ENCODE results near the gene HRG. TPM values are rescaled to one million over a fixed set of nuclear protein-coding genes. Genes with fewer than 3 reads are reported as not detected.

Gene HRG
- total RNA-seq, 4 donors from 2014 or later = 0.46 to 1.1 TPM; not detected in 2

GRCh38 chr3:186713499-186713898 is 47.7 kb downstream of the HRG start:
- no peaks in the 10 kb centered on the region for H3K4me1 ChIP-seq
- no peak for DNase-seq
- in situ Hi-C loops (cut with MboI; ENCODE audit: low sequenced_read_pairs in 4 of 4) (no loop called here), intact Hi-C loops (cut with DNase I; ENCODE audit: low total_unique reads) (no loop called here)
- H3K9me3 ChIP-seq = no peaks in the 10 kb centered on the region
- no peak for ATAC-seq
- no peaks in the 10 kb centered on the region for H3K27me3 ChIP-seq
- no peak for TF ChIP-seq POLR2A (IDR thresholded peaks at IDR 0.05)
- no peak for TF ChIP-seq CTCF (IDR thresholded peaks at IDR 0.05 in 4 of 5, conservative IDR thresholded peaks at IDR 0.05 in 1 of 5)
- H3K36me3 ChIP-seq = no peaks in the 10 kb centered on the region
- no peak overlapping the region for H3K4me3 ChIP-seq
- no peak overlapping the region for H3K27ac ChIP-seq

- intact Hi-C loops (cut with DNase I; ENCODE audit: low total_unique reads) = no loop called here
- Histone ChIP-seq H3K9me3 (no peaks in the 10 kb centered on the region), H3K4me3 (no peak within 1 kb of the TSS), H3K27me3 (no peaks in the 10 kb centered on the region), H3K4me1 (no peaks in the 10 kb centered on the region), H3K27ac (no peak within 1 kb of the TSS), H3K36me3 (no peaks in the 10 kb centered on the region)
- in situ Hi-C loops (cut with MboI; ENCODE audit: low sequenced_read_pairs in 4 of 4) = no loop called here
- DNase-seq (no peak), ATAC-seq (no peak)
- TF ChIP-seq POLR2A (IDR thresholded peaks at IDR 0.05) (no peak), CTCF (IDR thresholded peaks at IDR 0.05 in 4 of 5, conservative IDR thresholded peaks at IDR 0.05 in 1 of 5) (no peak)
These were observed 51.2 kb downstream of the HRG start, which contains the start of gene KNG1 for GRCh38 chr3:186717039-186717457. TSS of gene KNG1 (plus strand) at chr3:186717359. CDS start at chr3:186717543, 184 bp downstream.

- ATAC-seq = no peak
- no peak for TF ChIP-seq POLR2A (IDR thresholded peaks at IDR 0.05)
- TF ChIP-seq CTCF (IDR thresholded peaks at IDR 0.05 in 4 of 5, conservative IDR thresholded peaks at IDR 0.05 in 1 of 5) = no peak
- no peak for DNase-seq
- Histone ChIP-seq H3K9me3 (no peaks in the 10 kb centered on the region), H3K4me1 (no peaks in the 10 kb centered on the region), H3K27me3 (no peaks in the 10 kb centered on the region), H3K27ac (no peak overlapping the region), H3K4me3 (no peak overlapping the region), H3K36me3 (no peaks in the 10 kb centered on the region)
- in situ Hi-C loops (cut with MboI; ENCODE audit: low sequenced_read_pairs in 4 of 4) = no loop called here
- intact Hi-C loops (cut with DNase I; ENCODE audit: low total_unique reads) = no loop called here
These were observed 54.3 kb downstream of the HRG start for GRCh38 chr3:186719945-186720739.

- ATAC-seq (no peak), DNase-seq (no peak)
- Histone ChIP-seq H3K27ac (no peak overlapping the region), H3K4me1 (no peaks in the 10 kb centered on the region), H3K36me3 (no peaks in the 10 kb centered on the region), H3K9me3 (no peaks in the 10 kb centered on the region), H3K27me3 (no peaks in the 10 kb centered on the region), H3K4me3 (no peak overlapping the region)
- intact Hi-C loops (cut with DNase I; ENCODE audit: low total_unique reads) (no loop called here), in situ Hi-C loops (cut with MboI; ENCODE audit: low sequenced_read_pairs in 4 of 4) (no loop called here)
- TF ChIP-seq CTCF (IDR thresholded peaks at IDR 0.05 in 4 of 5, conservative IDR thresholded peaks at IDR 0.05 in 1 of 5) = no peak
- TF ChIP-seq POLR2A (IDR thresholded peaks at IDR 0.05) = no peak
These were observed 56.6 kb downstream of the HRG start for GRCh38 chr3:186722457-186722856.
